Astrocyte of the cerebellum (primary cell): ENCODE results near the gene PIGU.
"Not testable (repeated sequence)": the region's sequence is repeated elsewhere in the genome, so short reads cannot be mapped to it uniquely, and the experiment has no call there.

Source experiments
- DNase-seq: peaks from one replicate; pipeline ENCODE4 v3.0.0-alpha.2; 2011; ENCODE audit warnings: low read depth
- H3K4me3 ChIP-seq: 2 replicates; pipeline ENCODE4 v1.5.1; 2011; ENCODE audit warnings: mild to moderate bottlenecking, low read depth, low read length, moderate library complexity
- CTCF ChIP-seq: IDR thresholded peaks from 2 replicates; pipeline ENCODE4 v1.5.1; 2012; ENCODE audit warnings: low read length, low read depth, moderate library complexity, mild to moderate bottlenecking; ENCODE audit errors: missing control alignments
- in situ Hi-C: cut with HindIII; loops from 2 replicates; pipeline ENCODE4 v1.10.0; 2017; ENCODE audit warnings: low sequenced_read_pairs

Gene PIGU

GRCh38 chr20:34673412-34673811, 3.5 kb downstream of the PIGU start:
- no peak for DNase-seq
- no peak for TF ChIP-seq CTCF
- in situ Hi-C loops = no loop called here
- H3K4me3 ChIP-seq = no peak overlapping the region

GRCh38 chr20:34669094-34669493, 7.8 kb downstream of the PIGU start:
- in situ Hi-C loops = no loop called here

GRCh38 chr20:34664751-34665150, 12.1 kb downstream of the PIGU start:
- in situ Hi-C loops, H3K4me3 ChIP-seq, DNase-seq: not testable (repeated sequence)

More at GRCh38 chr20:34669094-34669493, 7.8 kb downstream of the PIGU start:
- H3K4me3 ChIP-seq = no peak overlapping the region
- no peak for TF ChIP-seq CTCF
- DNase-seq = no peak

- no peak for DNase-seq
- no peak for TF ChIP-seq CTCF
- in situ Hi-C loops = no loop called here
- H3K4me3 ChIP-seq = no peak overlapping the region
Measured at GRCh38 chr20:34663213-34663943, 13.5 kb downstream of the PIGU start.

- in situ Hi-C loops, H3K4me3 ChIP-seq, DNase-seq: not testable (repeated sequence)
Measured at GRCh38 chr20:34661811-34662210, 15.1 kb downstream of the PIGU start.

GRCh38 chr20:34658654-34659053, 18.2 kb downstream of the PIGU start:
- DNase-seq, in situ Hi-C loops, H3K4me3 ChIP-seq: not testable (repeated sequence)

GRCh38 chr20:34654207-34654744, 22.6 kb downstream of the PIGU start:
- no peak for TF ChIP-seq CTCF
- in situ Hi-C loops = no loop called here
- no peak for DNase-seq
- no peak overlapping the region for H3K4me3 ChIP-seq

- H3K4me3 ChIP-seq = no peak overlapping the region
- in situ Hi-C loops = no loop called here
- no peak for TF ChIP-seq CTCF
- no peak for DNase-seq
Measured at GRCh38 chr20:34651200-34651599, 25.7 kb downstream of the PIGU start.
